CD4-positive, alpha-beta T cell treated with Interleukin-12 subunit alpha and Interleukin-12 subunit beta, for 1 hour (primary cell): Measurements from ENCODE around the gene TSNAX.
A peak's percentile ranks its signal among the peaks of the same experiment; 100 is the strongest.
"Not testable (repeated sequence)": the region's sequence is repeated elsewhere in the genome, so short reads cannot be mapped to it uniquely, and the experiment has no call there.

Experiments
- DNase-seq: peaks from one replicate; pipeline ENCODE4 v3.0.0-alpha.2; 2020

Gene TSNAX

GRCh38 chr1:231528172-231529029 is at the start of gene TSNAX:
TSNAX (plus strand) TSS chr1:231528669; CDS start chr1:231528811, 142 bp downstream.
- peak; percentile 92 for DNase-seq

DNA sequence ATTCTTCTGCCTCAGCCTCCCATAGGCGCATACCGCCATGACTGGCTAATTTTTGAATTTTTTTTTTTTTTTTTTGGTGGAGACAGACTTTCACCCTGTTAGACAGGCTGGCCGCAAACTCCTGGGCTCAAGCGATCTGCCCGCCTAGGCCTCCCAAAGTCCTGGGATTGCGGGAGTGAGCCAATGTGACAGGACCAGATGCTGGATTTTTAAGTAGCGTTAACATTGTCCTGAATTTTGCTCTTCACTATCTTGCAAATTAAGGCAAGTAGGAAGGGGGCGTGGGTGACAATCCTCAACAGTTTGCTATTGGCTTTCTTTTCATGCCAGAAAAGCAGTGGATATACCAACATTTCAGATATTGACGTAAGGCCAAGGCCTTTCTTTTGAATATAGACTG is 49.7 kb upstream of the TSNAX start:
- no peak for DNase-seq

GRCh38 chr1:231480008-231480407 is 48.5 kb upstream of the TSNAX start:
- no peak for DNase-seq

DNA sequence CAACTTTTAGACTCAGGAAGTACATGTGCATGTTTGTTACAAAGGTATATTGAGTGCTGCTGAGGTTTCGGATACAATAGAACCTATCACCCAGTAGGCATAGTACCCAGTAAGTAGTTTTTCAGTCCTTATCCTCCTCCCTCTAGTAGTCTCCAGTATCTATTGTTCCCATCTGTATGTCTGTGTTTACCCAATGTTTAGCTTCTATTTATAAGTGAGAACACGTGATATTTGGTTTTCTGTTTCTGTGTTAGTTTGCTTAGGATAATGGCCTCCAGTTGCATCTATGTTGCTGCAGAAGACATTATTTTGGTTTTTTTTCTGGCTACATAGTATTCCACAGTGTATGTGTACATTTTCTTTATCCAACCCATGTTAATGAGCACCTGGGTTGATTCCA is 47.2 kb upstream of the TSNAX start:
- no peak for DNase-seq

DNA sequence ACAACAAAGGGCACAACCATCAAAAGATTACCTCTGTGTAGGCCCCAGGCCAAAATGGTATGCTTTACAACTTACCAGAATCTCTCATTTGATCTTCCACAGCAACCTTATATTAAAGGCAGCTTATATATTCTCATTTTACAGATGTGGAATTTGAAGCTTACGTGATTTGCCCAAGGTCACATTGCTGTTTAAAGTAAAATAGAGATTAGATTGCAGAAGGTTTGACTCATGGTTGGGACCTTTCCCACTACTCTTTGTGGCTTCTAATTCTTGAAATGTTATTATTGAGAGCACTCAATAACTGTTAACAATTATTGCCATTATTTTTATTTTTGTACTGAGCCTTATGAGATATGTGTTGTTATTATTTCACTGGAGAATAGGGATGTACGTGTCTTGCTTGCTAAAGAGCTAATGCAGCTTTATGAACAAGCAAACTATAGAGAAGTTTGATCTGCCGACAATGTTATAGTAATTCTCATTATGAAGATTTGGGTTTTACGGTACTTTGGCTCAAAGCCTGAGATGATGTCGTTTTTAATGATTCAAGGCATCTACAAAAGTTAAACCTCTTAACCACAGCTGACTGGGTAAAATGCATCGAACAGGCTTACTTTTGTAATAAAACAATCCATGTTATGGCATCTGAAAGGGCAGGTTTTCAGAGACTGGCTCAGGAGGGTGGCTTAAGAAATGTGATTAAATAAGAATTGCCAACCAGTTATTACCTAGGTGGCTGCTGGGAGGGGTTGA is 43.3 kb upstream of the TSNAX start:
- DNase-seq = no peak

DNA sequence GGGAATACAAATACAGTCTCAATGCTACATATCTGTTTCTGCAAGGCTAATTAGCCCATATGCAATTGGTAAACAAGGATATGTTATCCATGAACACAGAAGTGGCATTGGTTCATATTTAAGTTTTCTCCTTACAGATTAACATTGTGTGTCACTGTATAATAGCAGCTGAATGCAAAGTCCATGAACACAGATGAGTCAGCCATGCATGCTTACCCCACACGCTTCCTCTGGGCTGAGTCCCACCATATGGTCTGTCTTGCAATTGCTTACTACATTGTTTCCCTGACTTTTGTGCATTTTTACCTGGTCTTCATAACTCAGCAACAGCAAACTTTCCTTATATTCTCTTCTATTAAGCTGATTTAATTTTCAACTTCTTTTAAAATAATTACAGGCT is 41.5 kb upstream of the TSNAX start:
- no peak for DNase-seq

DNA sequence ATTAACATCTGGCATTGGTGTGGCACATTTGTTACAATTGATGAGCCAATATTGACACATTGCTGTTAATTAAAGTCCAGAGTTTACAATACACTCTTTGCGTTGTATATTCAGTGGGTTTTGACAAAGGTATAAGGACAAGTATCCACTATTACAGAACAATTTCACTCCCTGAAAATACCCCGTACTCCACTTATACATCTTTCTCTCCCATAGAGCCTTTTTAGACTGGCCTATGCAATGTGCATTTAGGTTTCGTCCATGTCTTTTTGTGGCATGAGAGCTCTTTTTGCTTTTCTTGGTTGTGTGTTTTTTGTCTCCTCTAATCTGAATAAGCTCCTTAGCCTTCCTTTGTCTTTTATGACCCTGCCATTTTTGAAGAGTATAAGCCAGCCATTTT is 40.6 kb upstream of the TSNAX start:
- no peak for DNase-seq

- DNase-seq = no peak
Measured at GRCh38 chr1:231493421-231494185, 34.9 kb upstream of the TSNAX start.

DNA sequence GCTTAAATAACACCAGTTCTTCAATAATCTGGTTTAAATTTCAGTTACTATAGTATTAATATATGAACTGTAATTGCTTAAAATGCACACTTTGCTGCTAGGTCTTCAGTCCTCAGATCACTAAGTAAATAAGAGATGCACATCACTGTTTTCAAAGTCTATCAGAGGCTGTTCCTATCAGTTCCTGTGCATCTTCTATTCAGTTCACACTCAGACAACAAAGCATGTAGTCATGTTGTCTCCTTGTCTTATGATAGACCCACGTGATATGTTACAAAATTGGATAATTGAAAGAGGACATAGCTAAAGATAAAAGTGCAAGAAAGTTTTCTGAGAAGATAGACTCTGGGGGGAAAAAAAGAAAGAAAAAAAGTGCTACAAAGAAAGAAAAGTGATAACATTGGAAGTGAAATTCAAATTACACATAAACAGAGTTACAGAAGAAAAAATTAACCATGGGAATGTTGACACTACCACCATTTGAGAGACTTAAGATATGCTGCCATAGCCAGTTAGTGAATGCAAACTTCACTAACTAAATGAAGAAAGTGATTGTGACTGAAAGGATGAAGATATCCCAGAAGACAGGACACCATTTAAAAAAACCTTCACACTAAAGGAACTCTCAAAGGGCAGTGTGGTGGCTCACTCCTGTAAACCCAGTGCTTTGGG is 33.9 kb upstream of the TSNAX start:
- DNase-seq = no peak

DNA sequence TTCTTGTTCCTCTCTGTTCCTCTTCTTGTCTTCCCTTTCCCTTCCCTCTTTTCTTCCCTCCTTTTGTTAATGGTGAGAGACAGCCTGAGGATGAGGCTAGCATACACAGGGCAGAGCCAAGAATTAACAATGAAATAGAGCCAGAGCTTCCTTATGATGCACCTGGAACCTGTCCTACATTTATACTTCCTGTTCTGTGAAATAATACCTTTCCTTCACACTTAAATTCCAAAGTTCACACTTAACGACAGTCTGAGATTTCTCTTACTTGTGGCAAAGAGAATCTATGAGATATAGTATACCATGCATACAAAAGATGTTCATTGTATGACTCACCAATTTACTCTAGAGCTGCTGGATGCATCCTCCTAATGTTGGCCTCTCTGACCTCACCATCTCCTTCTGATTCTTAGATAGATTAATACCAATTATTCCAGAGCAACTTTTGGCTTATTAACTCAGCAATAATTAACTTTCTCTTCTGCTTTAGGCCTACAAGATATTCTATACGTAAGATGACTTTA is 30.8 kb upstream of the TSNAX start:
- no peak for DNase-seq

GRCh38 chr1:231499148-231499763 is 29.2 kb upstream of the TSNAX start:
- no peak for DNase-seq

GRCh38 chr1:231500666-231501065 is 27.8 kb upstream of the TSNAX start:
- no peak for DNase-seq

GRCh38 chr1:231503168-231503567 is 25.3 kb upstream of the TSNAX start:
- DNase-seq = not testable (repeated sequence)

DNA sequence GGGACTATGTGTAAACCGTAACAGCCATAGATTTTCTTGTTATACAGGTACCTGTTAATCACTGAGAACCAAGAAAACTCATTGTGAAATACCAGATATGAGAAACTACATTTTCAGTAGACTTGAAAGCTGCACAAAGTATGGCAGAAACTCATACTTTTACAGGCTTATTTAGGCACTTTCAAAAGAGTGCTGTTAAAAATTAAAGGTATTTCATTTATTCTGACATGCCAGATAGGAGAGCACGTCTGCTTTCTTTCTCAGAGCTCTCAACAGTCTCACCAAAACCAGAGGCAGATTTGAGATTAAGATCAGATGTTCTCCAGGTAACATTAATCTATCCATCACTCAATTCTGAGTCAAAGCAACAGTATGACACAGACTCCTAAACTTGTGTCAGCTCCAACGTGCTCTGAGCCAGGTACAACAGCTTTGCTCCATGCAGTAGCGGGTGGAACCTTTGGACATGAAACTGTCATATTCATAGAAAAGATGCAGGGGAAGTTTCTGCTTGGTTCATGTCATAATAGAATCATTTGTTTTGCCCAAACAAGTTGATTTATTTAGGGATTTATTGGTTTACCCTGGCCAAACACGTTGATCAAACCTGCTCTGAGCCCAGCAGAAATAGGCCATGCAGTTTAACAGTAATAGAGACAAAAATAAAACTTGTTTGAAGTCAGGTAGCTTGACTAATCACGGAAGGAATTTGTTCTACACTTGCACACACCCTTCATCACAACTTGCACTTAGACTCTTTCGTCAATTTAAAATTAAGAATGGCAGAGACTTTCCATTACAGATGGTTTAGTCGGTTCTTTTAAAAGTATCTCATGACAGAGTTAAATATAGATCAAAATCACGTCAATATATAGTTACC is 20.8 kb upstream of the TSNAX start:
- DNase-seq = no peak

DNA sequence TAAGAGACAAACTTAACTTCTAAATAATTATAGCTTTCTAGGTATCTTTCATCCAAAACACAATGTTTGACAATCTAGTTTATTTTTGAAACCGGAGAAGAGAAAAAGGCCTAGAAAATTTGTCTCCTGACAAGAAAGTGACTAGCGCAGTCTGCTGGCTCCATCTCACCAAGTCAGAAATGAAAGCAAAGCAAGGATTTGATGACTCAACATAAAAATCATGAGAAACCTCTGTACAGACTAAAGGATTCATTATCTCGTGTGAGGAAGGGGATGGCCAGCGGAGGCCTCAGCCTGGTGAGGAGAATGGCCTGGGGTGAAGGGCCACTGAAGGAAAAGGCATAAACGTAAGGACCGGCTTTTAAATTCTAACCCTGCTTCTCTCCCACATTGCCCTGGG is 20.0 kb upstream of the TSNAX start:
- no peak for DNase-seq

GRCh38 chr1:231508941-231509340 is 19.5 kb upstream of the TSNAX start:
- DNase-seq = no peak

DNA sequence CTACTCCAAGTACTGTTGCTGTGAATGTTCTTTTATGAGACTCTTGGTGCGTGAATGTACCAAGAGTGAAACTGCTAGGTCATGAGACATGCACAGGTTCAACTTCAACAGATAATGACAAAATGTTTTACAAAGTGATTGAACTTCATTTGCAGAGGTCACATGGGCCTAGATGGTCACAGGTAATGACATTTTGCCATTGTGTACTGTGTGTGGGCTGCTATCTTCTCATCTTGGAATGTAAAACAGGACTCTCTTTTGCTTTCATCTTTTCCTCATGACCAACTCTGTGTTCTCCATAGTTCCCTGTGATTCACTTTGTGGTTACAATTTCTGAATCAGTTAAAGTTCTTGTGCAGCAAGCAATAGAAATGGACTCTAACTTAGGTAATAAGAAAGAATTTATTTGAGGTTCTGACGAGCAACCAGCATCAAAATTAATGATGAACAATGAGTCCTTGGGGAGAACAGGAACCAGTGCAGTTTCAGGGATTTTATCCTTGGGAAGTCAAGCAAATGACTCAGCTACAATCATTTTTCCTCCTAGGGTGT is 16.2 kb upstream of the TSNAX start:
- DNase-seq = no peak

- DNase-seq = no peak
Measured at GRCh38 chr1:231515748-231516147, 12.7 kb upstream of the TSNAX start.

DNA sequence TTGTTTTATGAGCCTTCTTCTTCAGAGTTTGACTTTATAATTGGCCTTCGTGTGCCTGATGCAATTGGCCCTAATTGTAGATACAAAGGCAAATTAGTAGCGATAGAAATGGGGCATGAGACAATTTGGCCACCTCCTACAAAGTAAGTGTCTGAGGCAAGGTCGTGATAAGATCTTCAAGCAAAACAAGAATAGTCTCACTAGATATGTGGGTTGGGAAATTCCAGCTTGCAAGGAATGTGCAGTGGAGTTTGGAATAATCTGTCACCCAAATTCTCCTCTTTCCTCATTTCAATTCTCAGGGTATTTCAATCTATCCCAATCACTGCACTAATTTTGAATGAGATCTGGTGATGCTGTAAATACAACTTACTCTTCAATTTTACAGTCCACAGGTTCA is 11.4 kb upstream of the TSNAX start:
- no peak for DNase-seq

DNA sequence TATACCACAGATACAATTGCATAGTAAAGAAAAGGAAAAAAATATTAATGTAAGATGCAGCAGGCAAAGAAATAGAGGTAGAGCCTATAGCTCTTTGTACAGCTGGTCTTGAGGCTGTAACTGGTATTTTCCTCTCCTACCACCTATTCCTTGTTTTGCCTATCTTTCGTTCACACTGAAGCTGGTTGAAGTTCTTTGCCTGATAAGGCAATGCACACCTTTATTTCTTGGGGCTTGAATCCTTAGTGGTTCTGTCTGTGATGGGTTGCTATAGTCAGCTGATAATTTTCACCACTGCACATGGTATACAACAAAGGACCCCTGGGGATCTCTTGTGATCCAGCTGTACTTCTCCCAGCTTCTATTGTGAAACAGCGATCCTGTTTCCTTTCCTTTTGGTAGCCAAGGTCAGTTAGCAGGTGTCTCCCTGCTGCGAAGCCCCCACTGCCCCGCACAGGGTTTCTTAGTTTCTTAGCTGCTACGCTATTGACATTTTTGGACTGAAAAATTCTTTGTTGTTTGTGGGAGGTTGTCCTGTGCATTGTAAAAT is 9.9 kb upstream of the TSNAX start:
- no peak for DNase-seq

DNA sequence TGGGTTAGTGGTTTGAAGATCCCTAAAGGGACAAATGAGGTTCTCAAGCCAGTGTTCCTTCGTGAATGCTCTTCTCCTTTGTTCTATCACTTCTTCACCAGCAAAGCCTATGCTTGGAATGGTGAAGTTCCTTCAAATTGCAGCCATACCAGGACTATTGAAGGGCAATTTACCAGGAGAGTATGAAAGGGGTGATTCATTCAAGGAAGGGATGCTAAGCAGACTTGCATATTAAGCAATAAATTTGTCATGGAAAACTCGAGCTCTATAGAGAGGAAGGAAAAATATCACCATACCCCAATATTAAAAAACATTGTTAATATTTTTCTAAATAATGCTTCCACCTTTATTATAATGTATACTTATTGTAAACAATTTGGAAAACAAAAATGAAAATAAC is 9.3 kb upstream of the TSNAX start:
- DNase-seq = no peak
